HCT116 (cell line): ENCODE measurements around the gene PAN3. TPM values are rescaled to one million over a fixed set of nuclear protein-coding genes. Genes with fewer than 3 reads are reported as not detected.

ENCODE experiments used
- ATAC-seq: fragments of 200-7000 bp; cut with Tn5 transposase; 2 replicates; pipeline ENCODE4 v1.9.1; 2020; ENCODE audit warnings: mild to moderate bottlenecking, moderate library complexity
- BruUV-seq: library from RNA; stranded (reverse); fragments of 400-500 nt; replicated peaks from 2 replicates; lab custom pipeline; 2021; lab: Mats Ljungman, UMichigan
- CTCF ChIA-PET: fragments of 300-600 bp; sonication (Branson Sonifier 250); formaldehyde crosslinking; loops from one replicate; lab custom pipeline; 2021; ENCODE audit warnings: antibody characterized with exemption; lab: Charles Lee
- POLR2A ChIA-PET: fragments of 300-600, 350-600 bp; sonication (Branson Sonifier 250); formaldehyde crosslinking; loops from one replicate; lab custom pipeline; 2021; ENCODE audit warnings: antibody characterized with exemption; lab: Charles Lee
- RAD21 ChIA-PET, 2 experiments: fragments of 300-600 bp; sonication (Branson Sonifier 250); formaldehyde crosslinking; loops; one replicate each; lab custom pipeline; 2023; ENCODE audit warnings: low total read pairs in 2 of 2; ENCODE audit not compliant: uncharacterized antibody in 2 of 2, unreplicated experiment in 2 of 2, low non-redundant PET in 1 of 2; lab: Charles Lee
- DNase-seq: peaks from one replicate; pipeline ENCODE4 v3.0.0-alpha.2; 2010; ENCODE audit warnings: low read depth, low spot score
- H2AFZ ChIP-seq: fragments of 200-600 bp; shearing (Covaris generic), sonication (generic); 2 replicates; pipeline ENCODE4 v1.6.1; 2017; ENCODE audit warnings: low read depth, mixed run types, mixed read lengths, antibody characterized with exemption, low read length; ENCODE audit not compliant: poor library complexity, severe bottlenecking
- H3K27ac ChIP-seq: 2 replicates; pipeline ENCODE4 v1.5.1; 2012; ENCODE audit warnings: low read depth, low read length
- H3K27me3 ChIP-seq: fragments of 200-600 bp; sonication (generic); 2 replicates; pipeline ENCODE4 v1.6.1; 2016; ENCODE audit warnings: mixed run types, low read length, mixed read lengths; ENCODE audit not compliant: insufficient read depth
- H3K36me3 ChIP-seq, 2 experiments: fragments of 200-500 bp in 1 of 2; fragments of 200-600 bp in 1 of 2; sonication (Bioruptor generic) in 1 of 2; sonication (generic) in 1 of 2; 2 replicates each; pipeline versions ENCODE4 v1.5.1 to v1.6.1; 2014 to 2016; ENCODE audit warnings: low read length in 2 of 2, inconsistent platforms in 1 of 2, mixed read lengths in 1 of 2, mixed run types in 1 of 2; ENCODE audit not compliant: insufficient read depth in 2 of 2, control insufficient read depth in 1 of 2
- H3K4me1 ChIP-seq, 2 experiments: fragments of 200-600 bp in 1 of 2; sonication (generic) in 1 of 2; 2 replicates each; pipeline versions ENCODE4 v1.5.1 to v1.6.1; 2012 to 2017; ENCODE audit warnings: low read length in 2 of 2, inconsistent platforms in 1 of 2, mild to moderate bottlenecking in 1 of 2, mixed read lengths in 1 of 2, mixed run types in 1 of 2, moderate library complexity in 1 of 2; ENCODE audit not compliant: insufficient read depth in 2 of 2, control insufficient read depth in 1 of 2
- H3K4me2 ChIP-seq: fragments of 200-600 bp; sonication (generic); 2 replicates; pipeline ENCODE4 v1.6.1; 2017; ENCODE audit warnings: mixed run types, low read length, mixed read lengths
- H3K4me3 ChIP-seq, 2 experiments: fragments of 200-600 bp in 1 of 2; sonication (generic) in 1 of 2; replicated peaks in 1 of 2; 2 replicates each; pipeline ENCODE4 v1.5.1; 2011 to 2016; ENCODE audit warnings: low read length in 2 of 2, control low read depth in 1 of 2, low read depth in 1 of 2, mild to moderate bottlenecking in 1 of 2, mixed read lengths in 1 of 2, mixed run types in 1 of 2
- H3K79me2 ChIP-seq: fragments of 200-600 bp; sonication (generic); 2 replicates; pipeline ENCODE4 v1.6.1; 2017; ENCODE audit warnings: mild to moderate bottlenecking, mixed run types, low read length, moderate library complexity, mixed read lengths; ENCODE audit not compliant: insufficient read depth
- H3K9ac ChIP-seq: fragments of 200-600 bp; sonication (generic); 2 replicates; pipeline ENCODE4 v1.6.1; 2016; ENCODE audit warnings: low read length, mixed read lengths
- H3K9me2 ChIP-seq: fragments of 200-600 bp; sonication (generic), shearing (Covaris generic); 2 replicates; pipeline ENCODE4 v1.6.1; 2017; ENCODE audit warnings: mixed run types, mild to moderate bottlenecking, moderate library complexity; ENCODE audit not compliant: insufficient read depth
- H3K9me3 ChIP-seq, 2 experiments: fragments of 200-500 bp in 1 of 2; fragments of 200-600 bp in 1 of 2; sonication (Bioruptor generic) in 1 of 2; sonication (generic) in 1 of 2; 2 replicates each; pipeline ENCODE4 v1.6.1; 2014 to 2017; ENCODE audit warnings: low read length in 2 of 2, mixed read lengths in 2 of 2, inconsistent platforms in 1 of 2, low read depth in 1 of 2, mild to moderate bottlenecking in 1 of 2, mixed run types in 1 of 2, moderate library complexity in 1 of 2; ENCODE audit not compliant: control insufficient read depth in 1 of 2, insufficient read depth in 1 of 2
- H4K20me1 ChIP-seq: fragments of 200-600 bp; sonication (generic), shearing (Covaris generic); 2 replicates; pipeline ENCODE4 v1.6.1; 2017; ENCODE audit warnings: mixed run types, mild to moderate bottlenecking, moderate library complexity; ENCODE audit not compliant: insufficient read depth
- CEBPB ChIP-seq: IDR thresholded peaks from 2 replicates; pipeline ENCODE4 v1.6.1; 2012; ENCODE audit warnings: low read depth
- EGR1 ChIP-seq: IDR thresholded peaks from 2 replicates; pipeline ENCODE4 v1.6.1; 2012; ENCODE audit warnings: low read depth
- ELF1 ChIP-seq: IDR thresholded peaks from 2 replicates; pipeline ENCODE4 v1.6.1; 2012; ENCODE audit warnings: low read depth, borderline replicate concordance
- EZH2 ChIP-seq: fragments of 200-600 bp; sonication (generic); IDR thresholded peaks from 2 replicates; pipeline ENCODE4 v1.6.1; 2017; ENCODE audit warnings: antibody characterized with exemption, mixed run types
- EZH2phosphoT487 ChIP-seq: fragments of 200-600 bp; IDR thresholded peaks from 2 replicates; pipeline ENCODE4 v1.6.1; 2018; ENCODE audit warnings: antibody characterized with exemption, borderline replicate concordance
- FOSL1 ChIP-seq: IDR thresholded peaks from 2 replicates; pipeline ENCODE4 v1.6.1; 2012; ENCODE audit warnings: low read depth
- POLR2AphosphoS5 ChIP-seq: IDR thresholded peaks from 2 replicates; pipeline ENCODE4 v1.6.1; 2011; ENCODE audit warnings: mild to moderate bottlenecking, low read depth, low read length, moderate library complexity
- RAD21 ChIP-seq: IDR thresholded peaks from 2 replicates; pipeline ENCODE4 v1.6.1; 2012; ENCODE audit warnings: low read depth, mild to moderate bottlenecking
- SIN3A ChIP-seq: IDR thresholded peaks from 2 replicates; pipeline ENCODE4 v1.6.1; 2012; ENCODE audit warnings: low read depth
- SP1 ChIP-seq: IDR thresholded peaks from 2 replicates; pipeline ENCODE4 v1.6.1; 2012; ENCODE audit warnings: low read depth
- SRF ChIP-seq: IDR thresholded peaks from 2 replicates; pipeline ENCODE4 v1.6.1; 2012; ENCODE audit warnings: low read depth
- TCF7L2 ChIP-seq: IDR thresholded peaks from 2 replicates; pipeline ENCODE4 v1.7.0; 2011; ENCODE audit warnings: borderline replicate concordance, inconsistent platforms; ENCODE audit not compliant: insufficient read depth, insufficient read length; ENCODE audit errors: extremely low read depth
- ZFX ChIP-seq: fragments of 450-650 bp; IDR thresholded peaks from 2 replicates; pipeline ENCODE4 v1.6.1; 2017
- intact Hi-C: fragments of 100-400 bp; cut with micrococcal nuclease; formaldehyde crosslinking; loops from 2 replicates; pipeline ENCODE4 v1.10.0; 2022
- total RNA-seq: library from RNA; stranded (reverse); gene quantifications from one replicate; pipeline ENCODE4 v1.2.1, GENCODE V29; 2021; ENCODE audit not compliant: unreplicated experiment
- TF ChIP-seq, protein P1 (sequence below): IDR thresholded peaks from 2 replicates; pipeline ENCODE4 v1.6.1; 2011; ENCODE audit warnings: mild to moderate bottlenecking, low read length, moderate library complexity; ENCODE audit not compliant: insufficient replicate concordance; ENCODE audit errors: extremely low read depth
- TF ChIP-seq, protein P2 (sequence below): IDR thresholded peaks from 2 replicates; pipeline ENCODE4 v1.6.1; 2012
- TF ChIP-seq, protein P3 (sequence below): IDR thresholded peaks from 2 replicates; pipeline ENCODE4 v1.6.1; 2012; ENCODE audit warnings: low read depth
- TF ChIP-seq, protein P4 (sequence below): IDR thresholded peaks from 2 replicates; pipeline ENCODE4 v1.6.1; 2012
- TF ChIP-seq, protein P5 (sequence below), 3 experiments: fragments of 200-600 bp in 1 of 3; sonication (generic) in 1 of 3; IDR thresholded peaks in 2 of 3; conservative IDR thresholded peaks in 1 of 3; 2 replicates each; pipeline ENCODE4 v1.5.1; 2012 to 2017; ENCODE audit warnings: low read depth in 2 of 3, low read length in 2 of 3, antibody characterized with exemption in 1 of 3, borderline replicate concordance in 1 of 3, control low read depth in 1 of 3, mild to moderate bottlenecking in 1 of 3, mixed read lengths in 1 of 3, mixed run types in 1 of 3, moderate library complexity in 1 of 3; ENCODE audit not compliant: insufficient read depth in 1 of 3

The PAN3 gene
- total RNA-seq, 1 experiment from 2014 or later, result 30.1 TPM

DNA sequence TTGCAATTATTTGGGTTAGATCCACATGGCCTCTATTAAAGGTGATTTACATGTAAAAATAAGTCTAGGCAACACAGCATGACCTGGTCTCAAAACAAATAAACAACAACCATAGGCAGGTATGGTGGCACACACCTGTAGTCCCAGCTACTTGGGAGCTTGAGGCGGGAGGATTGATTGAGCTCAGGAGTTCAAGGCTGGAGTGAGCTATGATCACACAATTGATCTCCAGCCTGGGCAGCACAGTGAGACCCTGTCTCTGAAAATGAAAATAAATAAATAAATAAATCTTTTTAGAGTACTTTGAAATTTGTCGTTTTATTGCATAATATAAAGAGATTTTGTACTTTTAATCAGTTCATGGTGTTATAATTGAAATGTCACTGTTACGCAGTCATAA is 93.3 kb downstream of the PAN3 start:
- ChIA-PET CTCF (no interaction called here), POLR2A (no interaction called here), RAD21 (no interaction called here)
- no peak overlapping the region for H3K27ac ChIP-seq
- H3K79me2 ChIP-seq, result no peaks in the 10 kb centered on the region
- H3K4me2 ChIP-seq, result no peak overlapping the region
- DNase-seq (no peak), ATAC-seq (no peak)
- H3K4me1 ChIP-seq, result no peaks in the 10 kb centered on the region
- H3K36me3 ChIP-seq, result no peaks in the 10 kb centered on the region
- no peak overlapping the region for H2AFZ ChIP-seq
- no TSS peak for BruUV-seq
- intact Hi-C loops, result no loop called here
- no peak for TF ChIP-seq SRF
- no peak for TF ChIP-seq TCF7L2
- TF ChIP-seq CEBPB, result no peak
- TF ChIP-seq EZH2, result no peak
- TF ChIP-seq, protein P1, sequence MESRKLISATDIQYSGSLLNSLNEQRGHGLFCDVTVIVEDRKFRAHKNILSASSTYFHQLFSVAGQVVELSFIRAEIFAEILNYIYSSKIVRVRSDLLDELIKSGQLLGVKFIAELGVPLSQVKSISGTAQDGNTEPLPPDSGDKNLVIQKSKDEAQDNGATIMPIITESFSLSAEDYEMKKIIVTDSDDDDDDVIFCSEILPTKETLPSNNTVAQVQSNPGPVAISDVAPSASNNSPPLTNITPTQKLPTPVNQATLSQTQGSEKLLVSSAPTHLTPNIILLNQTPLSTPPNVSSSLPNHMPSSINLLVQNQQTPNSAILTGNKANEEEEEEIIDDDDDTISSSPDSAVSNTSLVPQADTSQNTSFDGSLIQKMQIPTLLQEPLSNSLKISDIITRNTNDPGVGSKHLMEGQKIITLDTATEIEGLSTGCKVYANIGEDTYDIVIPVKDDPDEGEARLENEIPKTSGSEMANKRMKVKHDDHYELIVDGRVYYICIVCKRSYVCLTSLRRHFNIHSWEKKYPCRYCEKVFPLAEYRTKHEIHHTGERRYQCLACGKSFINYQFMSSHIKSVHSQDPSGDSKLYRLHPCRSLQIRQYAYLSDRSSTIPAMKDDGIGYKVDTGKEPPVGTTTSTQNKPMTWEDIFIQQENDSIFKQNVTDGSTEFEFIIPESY, result no peak
- TF ChIP-seq, protein P2, sequence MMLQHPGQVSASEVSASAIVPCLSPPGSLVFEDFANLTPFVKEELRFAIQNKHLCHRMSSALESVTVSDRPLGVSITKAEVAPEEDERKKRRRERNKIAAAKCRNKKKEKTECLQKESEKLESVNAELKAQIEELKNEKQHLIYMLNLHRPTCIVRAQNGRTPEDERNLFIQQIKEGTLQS, result no peak
- no peak for TF ChIP-seq EZH2phosphoT487
- TF ChIP-seq POLR2AphosphoS5, result no peak
- no peak for TF ChIP-seq RAD21
- TF ChIP-seq, protein P3, sequence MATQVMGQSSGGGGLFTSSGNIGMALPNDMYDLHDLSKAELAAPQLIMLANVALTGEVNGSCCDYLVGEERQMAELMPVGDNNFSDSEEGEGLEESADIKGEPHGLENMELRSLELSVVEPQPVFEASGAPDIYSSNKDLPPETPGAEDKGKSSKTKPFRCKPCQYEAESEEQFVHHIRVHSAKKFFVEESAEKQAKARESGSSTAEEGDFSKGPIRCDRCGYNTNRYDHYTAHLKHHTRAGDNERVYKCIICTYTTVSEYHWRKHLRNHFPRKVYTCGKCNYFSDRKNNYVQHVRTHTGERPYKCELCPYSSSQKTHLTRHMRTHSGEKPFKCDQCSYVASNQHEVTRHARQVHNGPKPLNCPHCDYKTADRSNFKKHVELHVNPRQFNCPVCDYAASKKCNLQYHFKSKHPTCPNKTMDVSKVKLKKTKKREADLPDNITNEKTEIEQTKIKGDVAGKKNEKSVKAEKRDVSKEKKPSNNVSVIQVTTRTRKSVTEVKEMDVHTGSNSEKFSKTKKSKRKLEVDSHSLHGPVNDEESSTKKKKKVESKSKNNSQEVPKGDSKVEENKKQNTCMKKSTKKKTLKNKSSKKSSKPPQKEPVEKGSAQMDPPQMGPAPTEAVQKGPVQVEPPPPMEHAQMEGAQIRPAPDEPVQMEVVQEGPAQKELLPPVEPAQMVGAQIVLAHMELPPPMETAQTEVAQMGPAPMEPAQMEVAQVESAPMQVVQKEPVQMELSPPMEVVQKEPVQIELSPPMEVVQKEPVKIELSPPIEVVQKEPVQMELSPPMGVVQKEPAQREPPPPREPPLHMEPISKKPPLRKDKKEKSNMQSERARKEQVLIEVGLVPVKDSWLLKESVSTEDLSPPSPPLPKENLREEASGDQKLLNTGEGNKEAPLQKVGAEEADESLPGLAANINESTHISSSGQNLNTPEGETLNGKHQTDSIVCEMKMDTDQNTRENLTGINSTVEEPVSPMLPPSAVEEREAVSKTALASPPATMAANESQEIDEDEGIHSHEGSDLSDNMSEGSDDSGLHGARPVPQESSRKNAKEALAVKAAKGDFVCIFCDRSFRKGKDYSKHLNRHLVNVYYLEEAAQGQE, result no peak
- TF ChIP-seq FOSL1, result no peak
- TF ChIP-seq, protein P4, sequence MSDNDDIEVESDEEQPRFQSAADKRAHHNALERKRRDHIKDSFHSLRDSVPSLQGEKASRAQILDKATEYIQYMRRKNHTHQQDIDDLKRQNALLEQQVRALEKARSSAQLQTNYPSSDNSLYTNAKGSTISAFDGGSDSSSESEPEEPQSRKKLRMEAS, result no peak
- no peak for TF ChIP-seq ELF1
- TF ChIP-seq EGR1, result no peak
- no peak for TF ChIP-seq SIN3A
- no peak for TF ChIP-seq ZFX
- TF ChIP-seq, protein P5, sequence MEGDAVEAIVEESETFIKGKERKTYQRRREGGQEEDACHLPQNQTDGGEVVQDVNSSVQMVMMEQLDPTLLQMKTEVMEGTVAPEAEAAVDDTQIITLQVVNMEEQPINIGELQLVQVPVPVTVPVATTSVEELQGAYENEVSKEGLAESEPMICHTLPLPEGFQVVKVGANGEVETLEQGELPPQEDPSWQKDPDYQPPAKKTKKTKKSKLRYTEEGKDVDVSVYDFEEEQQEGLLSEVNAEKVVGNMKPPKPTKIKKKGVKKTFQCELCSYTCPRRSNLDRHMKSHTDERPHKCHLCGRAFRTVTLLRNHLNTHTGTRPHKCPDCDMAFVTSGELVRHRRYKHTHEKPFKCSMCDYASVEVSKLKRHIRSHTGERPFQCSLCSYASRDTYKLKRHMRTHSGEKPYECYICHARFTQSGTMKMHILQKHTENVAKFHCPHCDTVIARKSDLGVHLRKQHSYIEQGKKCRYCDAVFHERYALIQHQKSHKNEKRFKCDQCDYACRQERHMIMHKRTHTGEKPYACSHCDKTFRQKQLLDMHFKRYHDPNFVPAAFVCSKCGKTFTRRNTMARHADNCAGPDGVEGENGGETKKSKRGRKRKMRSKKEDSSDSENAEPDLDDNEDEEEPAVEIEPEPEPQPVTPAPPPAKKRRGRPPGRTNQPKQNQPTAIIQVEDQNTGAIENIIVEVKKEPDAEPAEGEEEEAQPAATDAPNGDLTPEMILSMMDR (IDR thresholded peaks at IDR 0.05 in 2 of 3, conservative IDR thresholded peaks at IDR 0.05 in 1 of 3; ENCODE audit: borderline replicate concordance in 1 of 3, insufficient read depth in 1 of 3, low read depth in 2 of 3, low read length in 2 of 3), result no peak
- TF ChIP-seq SP1, result no peak
- H3K27me3 ChIP-seq, result no peaks in the 10 kb centered on the region
- no peak overlapping the region for H3K4me3 ChIP-seq
- no peak overlapping the region for H3K9ac ChIP-seq
- no peaks in the 10 kb centered on the region for H3K9me3 ChIP-seq
- H3K9me2 ChIP-seq, result no peaks in the 10 kb centered on the region
- H4K20me1 ChIP-seq, result 0 out of 2 replicates have a peak, but pooled peaks cover 4% of the 10 kb centered on the region
